NCI-H2196 (cell line): Measurements from ENCODE around the gene FCN1.
"Not testable (repeated sequence)": the region's sequence is repeated elsewhere in the genome, so short reads cannot be mapped to it uniquely, and the experiment has no call there.

Experiments
- DNase-seq: peaks from one replicate; lab custom pipeline; 2025; ENCODE audit not compliant: unreplicated experiment; lab: John Stamatoyannopoulos, UW

FCN1 gene

GRCh38 chr9:134917431-134918373 lies at the start of gene FCN1:
TSS of gene FCN1 (minus strand) at chr9:134917912. CDS start at chr9:134917871, 41 bp downstream.
- DNase-seq: no peak

GRCh38 chr9:134966697-134967546 lies 49.2 kb upstream of the FCN1 start:
- DNase-seq: no peak

- no peak for DNase-seq
Observed at GRCh38 chr9:134966270-134966669, 48.6 kb upstream of the FCN1 start.

GRCh38 chr9:134965851-134966250 lies 48.1 kb upstream of the FCN1 start:
- no peak for DNase-seq

GRCh38 chr9:134965411-134965810 lies 47.7 kb upstream of the FCN1 start:
- DNase-seq: no peak

- no peak for DNase-seq
Observed at GRCh38 chr9:134964271-134965055, 46.8 kb upstream of the FCN1 start.

- no peak for DNase-seq
Observed at GRCh38 chr9:134963546-134963945, 45.8 kb upstream of the FCN1 start.

GRCh38 chr9:134962973-134963364 lies 45.3 kb upstream of the FCN1 start:
- no peak for DNase-seq

GRCh38 chr9:134962065-134962972 lies 44.6 kb upstream of the FCN1 start:
- no peak for DNase-seq

GRCh38 chr9:134961331-134962064 lies 43.8 kb upstream of the FCN1 start:
- DNase-seq: no peak

- no peak for DNase-seq
Observed at GRCh38 chr9:134960701-134961181, 43.0 kb upstream of the FCN1 start.

GRCh38 chr9:134959971-134960310 lies 42.2 kb upstream of the FCN1 start:
- no peak for DNase-seq

- no peak for DNase-seq
Observed at GRCh38 chr9:134959126-134959970, 41.6 kb upstream of the FCN1 start.

GRCh38 chr9:134957945-134958227 lies 40.2 kb upstream of the FCN1 start:
- DNase-seq: no peak

GRCh38 chr9:134957165-134957944 lies 39.6 kb upstream of the FCN1 start:
- no peak for DNase-seq

GRCh38 chr9:134956387-134956786 lies 38.7 kb upstream of the FCN1 start:
- not testable (repeated sequence) for DNase-seq

- DNase-seq: no peak
Observed at GRCh38 chr9:134955801-134956200, 38.1 kb upstream of the FCN1 start.

- no peak for DNase-seq
Observed at GRCh38 chr9:134955156-134955555, 37.4 kb upstream of the FCN1 start.
